IMR-90 (cell line): ENCODE results near the gene GALNT9.

ENCODE experiments used
- BHLHE40 ChIP-seq: fragments of 150-350 bp; IDR thresholded peaks from 2 replicates; pipeline ENCODE4 v1.6.1; 2016; ENCODE audit warnings: mild to moderate bottlenecking, low read depth, low read length
- CEBPB ChIP-seq: IDR thresholded peaks from 2 replicates; pipeline ENCODE4 v1.6.1; 2012; ENCODE audit warnings: low read depth, low read length, improper control_type of control experiment
- CTCF ChIP-seq: conservative IDR thresholded peaks from 2 replicates; pipeline ENCODE4 v1.5.1; 2012; ENCODE audit warnings: mild to moderate bottlenecking, low read depth, low read length, improper control_type of control experiment
- MXI1 ChIP-seq: IDR thresholded peaks from 2 replicates; pipeline ENCODE4 v1.6.1; 2012; ENCODE audit warnings: low read depth, mild to moderate bottlenecking, low read length, moderate library complexity, borderline replicate concordance

- TF ChIP-seq MXI1: no peak
- TF ChIP-seq CTCF: no peak
- TF ChIP-seq CEBPB: no peak
- no peak for TF ChIP-seq BHLHE40
These were observed 71.4 kb downstream of the GALNT9 start for GRCh38 chr12:132257955-132258490.
